Suprapubic skin (tissue), 3 donors: ENCODE measurements around the gene DEK.

Experiments
- POLR2A ChIP-seq, 2 donors: fragments of 450-650 bp; IDR thresholded peaks; one replicate each; pipeline ENCODE4 v1.6.1; 2017; ENCODE audit warnings: antibody characterized with exemption in 2 of 2, mild to moderate bottlenecking in 2 of 2, moderate library complexity in 2 of 2
- TF ChIP-seq, protein P1 (sequence below), 2 donors: fragments of 200-600 bp in 1 of 2; fragments of 450-650 bp in 1 of 2; sonication (generic) in 1 of 2; IDR thresholded peaks; one replicate each; pipeline ENCODE4 v1.5.1; 2016 to 2019; ENCODE audit warnings: antibody characterized with exemption in 2 of 2, mild to moderate bottlenecking in 1 of 2, moderate library complexity in 1 of 2

DNA sequence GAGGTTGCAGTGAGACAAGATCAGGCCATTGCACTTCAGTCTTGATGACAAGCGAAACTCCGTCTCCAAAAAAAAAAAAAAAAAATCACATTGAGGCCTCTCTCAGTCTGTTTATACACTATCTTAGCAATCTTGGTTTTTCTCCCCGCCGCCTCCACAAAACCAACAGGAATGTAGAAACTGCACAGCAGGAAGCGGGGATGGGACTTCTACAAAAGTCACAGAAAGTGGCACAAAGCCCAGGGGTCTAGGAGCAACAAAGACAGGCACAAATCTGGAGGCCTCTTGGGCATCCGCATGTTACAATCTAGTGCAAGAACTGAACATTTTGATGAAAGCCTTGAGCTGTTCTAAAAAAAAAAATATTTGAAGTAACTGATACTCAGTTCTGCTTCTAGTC lies 60.5 kb downstream of the DEK start:
- TF ChIP-seq, protein P1, sequence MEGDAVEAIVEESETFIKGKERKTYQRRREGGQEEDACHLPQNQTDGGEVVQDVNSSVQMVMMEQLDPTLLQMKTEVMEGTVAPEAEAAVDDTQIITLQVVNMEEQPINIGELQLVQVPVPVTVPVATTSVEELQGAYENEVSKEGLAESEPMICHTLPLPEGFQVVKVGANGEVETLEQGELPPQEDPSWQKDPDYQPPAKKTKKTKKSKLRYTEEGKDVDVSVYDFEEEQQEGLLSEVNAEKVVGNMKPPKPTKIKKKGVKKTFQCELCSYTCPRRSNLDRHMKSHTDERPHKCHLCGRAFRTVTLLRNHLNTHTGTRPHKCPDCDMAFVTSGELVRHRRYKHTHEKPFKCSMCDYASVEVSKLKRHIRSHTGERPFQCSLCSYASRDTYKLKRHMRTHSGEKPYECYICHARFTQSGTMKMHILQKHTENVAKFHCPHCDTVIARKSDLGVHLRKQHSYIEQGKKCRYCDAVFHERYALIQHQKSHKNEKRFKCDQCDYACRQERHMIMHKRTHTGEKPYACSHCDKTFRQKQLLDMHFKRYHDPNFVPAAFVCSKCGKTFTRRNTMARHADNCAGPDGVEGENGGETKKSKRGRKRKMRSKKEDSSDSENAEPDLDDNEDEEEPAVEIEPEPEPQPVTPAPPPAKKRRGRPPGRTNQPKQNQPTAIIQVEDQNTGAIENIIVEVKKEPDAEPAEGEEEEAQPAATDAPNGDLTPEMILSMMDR (IDR thresholded peaks at IDR 0.05): no peak
- TF ChIP-seq POLR2A (IDR thresholded peaks at IDR 0.05): no peak
